ENCODE results near the gene PAM. TPM values are rescaled to one million over a fixed set of nuclear protein-coding genes. Genes with fewer than 3 reads are reported as not detected.

PAM gene
- total RNA-seq, 1 experiment from 2014 or later = 257 TPM

DNA sequence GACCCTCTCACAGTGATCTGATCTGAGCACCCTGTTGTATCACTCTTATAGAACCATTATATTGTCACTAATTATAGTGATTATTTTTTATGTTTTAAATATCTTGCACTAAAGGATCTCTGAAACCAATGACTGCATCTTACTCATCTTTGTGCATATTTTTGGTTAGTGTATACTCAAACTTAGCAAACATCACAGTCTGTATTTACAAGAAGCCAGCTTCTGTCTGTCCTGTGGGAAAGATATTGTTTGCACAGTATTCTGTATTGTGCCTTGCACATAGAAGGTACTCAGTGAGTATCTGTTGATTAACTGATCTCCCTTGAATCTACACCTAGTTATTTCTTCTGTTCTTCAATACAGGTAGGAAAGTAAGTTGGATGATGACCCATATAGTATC is 131.5 kb downstream of the PAM start:
- no TSS peak for BruUV-seq (replicated peaks)
- Histone ChIP-seq H3K9me2 (ENCODE audit: insufficient read depth) (no peaks in the 10 kb centered on the region), H3K27me3 (ENCODE audit: insufficient read depth, low read length) (no peaks in the 10 kb centered on the region), H2AFZ (ENCODE audit: low read depth, low read length, poor library complexity, severe bottlenecking) (no peak overlapping the region), H3K4me1 (ENCODE audit: control insufficient read depth in 1 of 2, insufficient read depth in 2 of 2, low read length in 2 of 2) (peaks cover 3 to 5% of the 10 kb centered on the region in 2 experiments; a peak in 2 of 4 replicates), H3K4me3 (replicated peaks in 1 of 2; ENCODE audit: low read depth in 1 of 2, low read length in 2 of 2) (no peak overlapping the region), H4K20me1 (ENCODE audit: insufficient read depth) (no peaks in the 10 kb centered on the region), H3K9me3 (ENCODE audit: control insufficient read depth in 1 of 2, insufficient read depth in 1 of 2, low read depth in 1 of 2, low read length in 2 of 2) (no peaks in the 10 kb centered on the region), H3K36me3 (ENCODE audit: control insufficient read depth in 1 of 2, insufficient read depth in 2 of 2, low read length in 2 of 2) (no peaks in the 10 kb centered on the region), H3K4me2 (ENCODE audit: low read length) (no peak overlapping the region), H3K27ac (ENCODE audit: low read depth, low read length) (no peak overlapping the region), H3K79me2 (ENCODE audit: insufficient read depth, low read length) (peaks cover 95% of the 10 kb centered on the region), H3K9ac (ENCODE audit: low read length) (no peak overlapping the region)
- no peak for TF ChIP-seq SIN3A (IDR thresholded peaks at IDR 0.05; ENCODE audit: low read depth)
- RAD21 ChIA-PET (ENCODE audit: low non-redundant PET in 1 of 2, low total read pairs in 2 of 2, uncharacterized antibody in 2 of 2, unreplicated experiment in 2 of 2) = no interaction called here
- ATAC-seq (no peak), DNase-seq (ENCODE audit: low read depth, low spot score) (no peak)
- POLR2A ChIA-PET = no interaction called here
- CTCF ChIA-PET = no interaction called here
- intact Hi-C loops (cut with micrococcal nuclease) = no loop called here

DNA sequence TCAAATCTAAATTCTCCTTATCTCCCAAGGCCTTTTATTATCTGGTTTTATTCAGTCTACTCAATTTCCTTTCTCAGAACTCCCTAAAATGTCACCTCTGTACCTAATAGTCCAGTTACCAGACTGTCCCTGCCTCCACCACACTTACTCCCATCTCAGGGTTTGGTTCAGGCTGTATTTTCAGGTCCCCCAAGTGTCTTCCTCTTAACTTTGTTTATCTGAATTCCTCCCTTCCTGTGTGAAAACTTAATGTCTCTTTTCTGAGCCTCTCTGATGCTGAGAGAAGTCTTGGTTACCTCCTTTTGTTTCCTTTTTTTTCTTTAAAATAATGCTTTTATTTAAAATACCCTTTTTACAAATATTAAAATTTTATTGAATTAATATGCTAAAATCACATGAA is 133.4 kb downstream of the PAM start:
- no peak overlapping the region for H3K4me2 ChIP-seq (ENCODE audit: low read length)
- H3K4me3 ChIP-seq (replicated peaks in 1 of 2; ENCODE audit: low read depth in 1 of 2, low read length in 2 of 2) = no peak overlapping the region
- H3K4me1 ChIP-seq (ENCODE audit: control insufficient read depth in 1 of 2, insufficient read depth in 2 of 2, low read length in 2 of 2) = peaks cover 3 to 5% of the 10 kb centered on the region in 2 experiments; a peak in 2 of 4 replicates
- no peak for TF ChIP-seq CTCF (IDR thresholded peaks at IDR 0.05 in 2 of 3, conservative IDR thresholded peaks at IDR 0.05 in 1 of 3; ENCODE audit: borderline replicate concordance in 1 of 3, insufficient read depth in 1 of 3, low read depth in 2 of 3, low read length in 2 of 3)
- no peak for TF ChIP-seq CBX3 (IDR thresholded peaks at IDR 0.05; ENCODE audit: low read depth)
- TF ChIP-seq, protein P1, sequence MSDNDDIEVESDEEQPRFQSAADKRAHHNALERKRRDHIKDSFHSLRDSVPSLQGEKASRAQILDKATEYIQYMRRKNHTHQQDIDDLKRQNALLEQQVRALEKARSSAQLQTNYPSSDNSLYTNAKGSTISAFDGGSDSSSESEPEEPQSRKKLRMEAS (IDR thresholded peaks at IDR 0.05) = no peak
- no peak for TF ChIP-seq ELF1 (IDR thresholded peaks at IDR 0.05; ENCODE audit: borderline replicate concordance, low read depth)
- no peak for TF ChIP-seq POLR2A (IDR thresholded peaks at IDR 0.05; ENCODE audit: borderline replicate concordance, extremely low read depth, insufficient read depth, insufficient read length)
- TF ChIP-seq SRF (IDR thresholded peaks at IDR 0.05; ENCODE audit: low read depth) = no peak
- TF ChIP-seq ATF3 (IDR thresholded peaks at IDR 0.05) = no peak
- no peak for TF ChIP-seq ZBTB33 (IDR thresholded peaks at IDR 0.05; ENCODE audit: extremely low read depth, insufficient replicate concordance, low read length)
- no peak for TF ChIP-seq YY1 (IDR thresholded peaks at IDR 0.05; ENCODE audit: extremely low read depth, insufficient replicate concordance, low read depth, low read length)
- TF ChIP-seq POLR2AphosphoS5 (IDR thresholded peaks at IDR 0.05; ENCODE audit: low read depth, low read length) = no peak
- TF ChIP-seq SIN3A (IDR thresholded peaks at IDR 0.05; ENCODE audit: low read depth) = no peak
- no peak overlapping the region for H2AFZ ChIP-seq (ENCODE audit: low read depth, low read length, poor library complexity, severe bottlenecking)
- H3K9me2 ChIP-seq (ENCODE audit: insufficient read depth) = no peaks in the 10 kb centered on the region
- POLR2A ChIA-PET = no interaction called here
- intact Hi-C loops (cut with micrococcal nuclease) = no loop called here
- H4K20me1 ChIP-seq (ENCODE audit: insufficient read depth) = no peaks in the 10 kb centered on the region
- H3K79me2 ChIP-seq (ENCODE audit: insufficient read depth, low read length) = peaks cover 96% of the 10 kb centered on the region
- CTCF ChIA-PET = no interaction called here
- ATAC-seq (no peak), DNase-seq (ENCODE audit: low read depth, low spot score) (no peak)
- H3K9me3 ChIP-seq (ENCODE audit: control insufficient read depth in 1 of 2, insufficient read depth in 1 of 2, low read depth in 1 of 2, low read length in 2 of 2) = no peaks in the 10 kb centered on the region
- H3K36me3 ChIP-seq (ENCODE audit: control insufficient read depth in 1 of 2, insufficient read depth in 2 of 2, low read length in 2 of 2) = no peaks in the 10 kb centered on the region; a peak in 1 of 4 replicates
- no peak overlapping the region for H3K9ac ChIP-seq (ENCODE audit: low read length)
- BruUV-seq (replicated peaks) = no TSS peak
- H3K27me3 ChIP-seq (ENCODE audit: insufficient read depth, low read length) = no peaks in the 10 kb centered on the region
- no peak overlapping the region for H3K27ac ChIP-seq (ENCODE audit: low read depth, low read length)
- RAD21 ChIA-PET (ENCODE audit: low non-redundant PET in 1 of 2, low total read pairs in 2 of 2, uncharacterized antibody in 2 of 2, unreplicated experiment in 2 of 2) = no interaction called here
